ENCODE results near the gene LMO7.

- TF ChIP-seq POLR2A (IDR thresholded peaks at IDR 0.05) (no peak), EP300 (IDR thresholded peaks at IDR 0.05) (no peak)
Observed at GRCh38 chr13:75715601-75716523, 79.7 kb downstream of the LMO7 start.

Data from stomach (tissue), 4 donors.